ENCODE results near the gene EPS8.

The EPS8 gene

GRCh38 chr12:15687583-15687982 is 101.6 kb downstream of the EPS8 start:
- no peak for DNase-seq

GRCh38 chr12:15684896-15685658 is 104.1 kb downstream of the EPS8 start:
- no peak for DNase-seq

GRCh38 chr12:15682826-15683225 is 106.4 kb downstream of the EPS8 start:
- no peak for DNase-seq

DNA sequence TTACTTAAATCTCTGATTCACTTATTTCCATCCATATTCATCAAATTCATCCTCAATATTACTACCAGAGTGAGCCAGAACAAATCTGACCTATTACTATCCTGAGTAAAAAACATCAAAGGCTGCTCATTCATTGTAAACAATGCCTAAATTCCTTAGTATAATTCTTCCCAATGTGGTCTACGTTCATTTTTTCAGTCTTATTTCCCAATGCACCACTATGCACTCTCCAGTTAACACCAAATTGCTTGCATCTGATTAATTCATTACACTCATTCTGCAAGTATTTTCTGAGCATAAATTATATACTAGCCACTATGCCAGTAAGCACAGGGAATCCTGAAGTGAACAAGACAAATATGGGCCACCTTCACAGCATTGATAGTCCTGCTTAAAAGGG is 110.0 kb downstream of the EPS8 start:
- no peak for DNase-seq

GRCh38 chr12:15677726-15678201 is 111.4 kb downstream of the EPS8 start:
- DNase-seq = no peak

DNA sequence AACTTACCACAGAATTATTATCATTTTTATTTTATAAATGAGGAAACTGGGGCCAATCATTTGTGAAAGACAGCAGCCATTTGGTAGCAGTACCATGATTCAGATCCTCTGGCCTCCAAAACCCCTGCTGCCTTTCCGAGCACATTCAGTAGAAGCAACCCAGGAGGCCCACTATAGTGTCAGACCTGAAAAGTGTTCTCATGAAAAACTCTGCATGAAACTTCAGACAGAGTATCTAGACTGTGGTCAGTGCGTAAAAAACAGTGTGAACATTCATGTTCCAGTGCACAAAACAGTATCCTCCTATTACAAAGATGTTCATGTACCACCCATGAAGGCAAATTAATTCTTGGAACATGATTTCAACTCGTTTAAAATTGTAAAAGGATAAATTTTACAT is 112.0 kb downstream of the EPS8 start:
- DNase-seq = no peak

GRCh38 chr12:15672671-15673270 is 116.4 kb downstream of the EPS8 start:
- DNase-seq = no peak

DNA sequence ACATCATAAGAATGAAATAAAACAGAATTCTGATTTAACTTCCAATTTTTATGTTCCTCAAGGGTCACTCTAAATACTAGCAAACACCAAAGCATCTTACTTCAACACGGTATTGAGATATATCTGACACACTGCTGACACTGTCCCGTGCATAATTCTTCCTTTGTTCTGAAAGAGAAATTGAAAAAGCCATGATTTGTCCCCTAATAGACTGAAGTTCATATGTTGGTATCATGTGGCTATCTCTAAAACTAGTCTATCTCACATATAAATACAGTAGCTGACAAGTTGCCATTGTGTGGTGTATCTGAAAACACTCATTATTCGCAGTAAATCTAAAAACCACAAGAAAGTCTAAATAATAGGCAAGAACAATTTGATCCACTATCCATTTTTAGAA is 118.4 kb downstream of the EPS8 start:
- DNase-seq = no peak

- no peak for DNase-seq
Observed at GRCh38 chr12:15669256-15669948, 119.8 kb downstream of the EPS8 start.

DNA sequence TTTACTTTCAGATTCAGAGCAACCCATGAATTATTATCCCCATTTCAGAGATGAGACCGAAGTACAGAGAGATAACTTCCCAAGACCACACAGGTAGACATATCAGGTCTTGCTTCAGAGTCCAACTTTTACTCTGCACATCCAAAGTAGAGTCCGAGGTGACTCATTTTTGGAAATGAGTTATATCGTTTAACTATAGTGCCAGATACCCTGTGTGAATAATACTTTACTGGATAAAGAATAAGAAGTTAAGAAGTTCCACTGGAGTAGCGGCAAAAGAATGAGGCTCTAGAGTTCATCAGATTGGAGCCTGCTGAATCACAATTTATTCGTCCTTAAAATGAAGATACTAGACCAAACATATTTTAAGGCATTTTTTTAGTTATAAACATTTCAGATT is 124.7 kb downstream of the EPS8 start:
- no peak for DNase-seq

DNA sequence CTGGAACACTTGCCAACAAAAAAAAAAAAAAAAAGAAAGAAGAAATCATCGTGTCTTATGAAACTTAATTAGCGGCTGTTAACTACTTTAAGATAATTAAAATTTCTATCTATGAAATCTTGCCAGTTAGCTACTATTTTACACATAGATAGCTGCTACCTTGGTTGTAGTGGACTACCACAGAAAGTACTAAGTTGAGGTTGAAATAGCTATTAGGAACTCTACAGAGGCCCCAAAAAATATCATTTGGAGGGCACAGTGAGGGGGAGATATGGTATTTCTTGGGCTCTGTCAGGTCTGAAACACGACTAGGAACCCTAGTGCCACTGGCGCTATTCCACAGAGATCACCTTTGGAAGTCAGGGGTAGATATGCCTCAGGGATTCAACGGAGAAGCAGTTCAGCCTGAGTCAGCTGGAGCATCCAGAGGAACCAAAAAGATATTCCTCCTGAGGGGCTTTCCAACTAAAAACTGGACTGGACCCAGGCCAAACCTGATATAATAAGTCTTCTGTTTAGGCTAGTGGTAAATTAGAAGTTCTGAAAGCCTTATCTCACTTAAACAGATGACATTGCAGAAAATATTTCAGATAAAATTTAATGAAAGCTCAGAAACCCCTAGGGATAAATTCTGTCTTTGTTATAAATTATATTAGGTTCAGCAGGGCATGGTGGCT is 126.1 kb downstream of the EPS8 start:
- no peak for DNase-seq

DNA sequence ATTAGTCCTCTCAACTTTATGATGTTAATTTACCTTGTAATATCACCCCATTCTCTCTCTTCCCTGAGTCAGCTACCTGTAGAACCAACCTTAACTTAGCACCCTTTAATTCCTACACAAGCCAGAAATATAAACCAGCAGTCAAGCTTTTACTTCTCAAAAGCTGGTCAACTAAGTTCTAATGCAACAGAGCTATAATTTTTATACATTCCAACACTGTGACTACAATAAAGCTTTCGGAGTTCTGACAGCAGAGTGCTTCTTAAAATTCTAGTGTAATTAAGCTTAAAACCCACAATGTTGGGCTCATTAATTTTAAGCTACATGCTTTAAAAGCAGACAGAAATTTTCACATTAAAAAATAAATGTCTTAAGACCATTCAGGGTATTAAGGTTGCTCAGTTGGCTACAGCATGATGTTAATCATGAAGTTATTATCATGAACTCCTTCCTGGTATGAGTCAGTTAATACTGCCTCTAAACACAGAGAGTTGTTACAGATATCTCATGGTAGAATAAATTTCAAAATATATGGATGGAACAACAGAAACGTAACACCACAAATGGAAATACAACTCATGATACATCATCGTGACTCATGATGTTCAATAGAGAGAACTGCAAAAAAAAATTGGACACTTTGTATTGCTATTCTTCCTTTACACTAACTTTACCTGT is 126.7 kb downstream of the EPS8 start:
- DNase-seq = no peak

- no peak for DNase-seq
Observed at GRCh38 chr12:15651371-15651770, 137.8 kb downstream of the EPS8 start.

- DNase-seq = no peak
Observed at GRCh38 chr12:15650399-15651128, 138.6 kb downstream of the EPS8 start.

DNA sequence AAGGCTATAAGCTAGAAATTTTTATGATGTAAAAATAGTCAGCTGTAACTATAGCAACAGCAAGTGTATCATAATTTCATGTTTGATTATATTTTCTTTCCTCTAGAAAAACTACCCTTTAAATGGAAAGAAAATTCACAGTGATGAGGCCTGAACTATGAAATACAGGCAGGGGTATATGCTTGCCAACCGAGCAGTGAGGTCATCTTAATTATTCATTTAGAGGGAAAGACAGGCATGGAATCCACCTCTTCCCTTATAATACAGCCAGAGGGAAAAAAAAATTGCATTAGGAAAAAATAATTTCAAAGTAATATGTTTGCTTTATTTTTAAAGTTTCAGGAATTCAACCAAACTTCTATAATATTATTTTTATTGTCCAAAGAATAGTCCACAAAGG is 139.8 kb downstream of the EPS8 start:
- DNase-seq = no peak

- DNase-seq = no peak
Observed at GRCh38 chr12:15648558-15648957, 140.6 kb downstream of the EPS8 start.

GRCh38 chr12:15646581-15646980 is 142.6 kb downstream of the EPS8 start:
- no peak for DNase-seq

- DNase-seq = no peak
Observed at GRCh38 chr12:15644700-15645099, 144.5 kb downstream of the EPS8 start.

GRCh38 chr12:15638231-15638630 is 151.0 kb downstream of the EPS8 start:
- no peak for DNase-seq

GRCh38 chr12:15636060-15636890 is 152.9 kb downstream of the EPS8 start:
- DNase-seq = no peak

- no peak for DNase-seq
Observed at GRCh38 chr12:15634010-15634683, 155.0 kb downstream of the EPS8 start.
